Transverse colon (tissue), 4 donors: Measurements from ENCODE around the gene HORMAD1. TPM values are rescaled to one million over a fixed set of nuclear protein-coding genes. Genes with fewer than 3 reads are reported as not detected.

Source experiments
- DNase-seq: peaks from one replicate; pipeline ENCODE4 v3.0.0-alpha.2; 2019
- H3K27ac ChIP-seq, 4 donors: fragments of 200-600 bp; sonication (generic); 2 replicates each; pipeline ENCODE4 v1.5.1; 2016 to 2018; ENCODE audit warnings: inconsistent platforms in 4 of 4
- H3K27me3 ChIP-seq: fragments of 200-600 bp; sonication (generic); 2 replicates; pipeline ENCODE4 v1.5.1; 2017; ENCODE audit warnings: inconsistent platforms
- H3K36me3 ChIP-seq, 4 donors: fragments of 200-600 bp; sonication (generic); 2 replicates each; pipeline ENCODE4 v1.5.1; 2017 to 2019; ENCODE audit warnings: inconsistent platforms in 4 of 4
- H3K4me1 ChIP-seq, 4 donors: fragments of 200-600 bp; sonication (generic); 2 replicates each; pipeline ENCODE4 v1.5.1; 2017 to 2020; ENCODE audit warnings: inconsistent platforms in 4 of 4
- H3K4me3 ChIP-seq, 4 donors: fragments of 200-600 bp; sonication (generic); 1 replicate in 1 of 4; 2 replicates in 3 of 4; pipeline versions ENCODE4 v1.5.1 to v1.6.1; 2017 to 2019; ENCODE audit warnings: inconsistent platforms in 4 of 4
- H3K9me3 ChIP-seq, 2 donors: fragments of 200-600 bp; sonication (generic); 2 replicates each; pipeline ENCODE4 v1.5.1; 2017 to 2019; ENCODE audit warnings: inconsistent platforms in 2 of 2
- EP300 ChIP-seq: sonication (generic); formaldehyde crosslinking; IDR thresholded peaks from one replicate; pipeline ENCODE4 v1.6.1; 2017; ENCODE audit warnings: antibody characterized with exemption, low read depth
- POLR2A ChIP-seq: fragments of 450-650 bp; IDR thresholded peaks from one replicate; pipeline ENCODE4 v1.6.1; 2016; ENCODE audit warnings: antibody characterized with exemption, mild to moderate bottlenecking, moderate library complexity
- POLR2AphosphoS5 ChIP-seq, 3 donors: sonication (generic); formaldehyde crosslinking; IDR thresholded peaks; one replicate each; pipeline ENCODE4 v1.6.1; 2016; ENCODE audit warnings: antibody characterized with exemption in 3 of 3
- WGBS, 2 donors: methylation state at CpG; one replicate each; pipeline ENCODE4 v1.1.5; 2018; ENCODE audit warnings: low coverage in 1 of 2; 5-methylcytosine and 5-hydroxymethylcytosine counted together
- in situ Hi-C, 4 donors: fragments of 200-750 bp; cut with MboI; loops; one replicate each; pipeline versions ENCODE4 v1.15.0 to v1.15.1; 2017; ENCODE audit warnings: low sequenced_read_pairs in 3 of 4, low pct_ligation_motif_present in 1 of 4, low pct_unique_long_range_greater_than_20kb in 1 of 4
- intact Hi-C: fragments of 100-400 bp; cut with DNase I; formaldehyde crosslinking; loops from one replicate; pipeline ENCODE4 v1.15.1; 2023; ENCODE audit warnings: low total_unique reads
- total RNA-seq, 4 donors: library from RNA; depleted of rRNA; stranded (reverse); fragments of >200 nt; gene quantifications; one replicate each; pipeline ENCODE4 v1.1.0, GENCODE V29; 2016
- TF ChIP-seq, protein P1 (sequence below), 5 experiments: fragments of 200-600 bp in 3 of 5; fragments of 450-650 bp in 2 of 5; sonication (generic) in 3 of 5; IDR thresholded peaks; 1 replicate in 2 of 5; 2 replicates in 3 of 5; pipeline ENCODE4 v1.5.1; 2016 to 2017; ENCODE audit warnings: antibody characterized with exemption in 5 of 5, inconsistent platforms in 3 of 5, mild to moderate bottlenecking in 2 of 5, moderate library complexity in 1 of 5

HORMAD1 gene
- total RNA-seq, 4 donors from 2014 or later: 0.41 to 1.6 TPM; not detected in 2

DNA sequence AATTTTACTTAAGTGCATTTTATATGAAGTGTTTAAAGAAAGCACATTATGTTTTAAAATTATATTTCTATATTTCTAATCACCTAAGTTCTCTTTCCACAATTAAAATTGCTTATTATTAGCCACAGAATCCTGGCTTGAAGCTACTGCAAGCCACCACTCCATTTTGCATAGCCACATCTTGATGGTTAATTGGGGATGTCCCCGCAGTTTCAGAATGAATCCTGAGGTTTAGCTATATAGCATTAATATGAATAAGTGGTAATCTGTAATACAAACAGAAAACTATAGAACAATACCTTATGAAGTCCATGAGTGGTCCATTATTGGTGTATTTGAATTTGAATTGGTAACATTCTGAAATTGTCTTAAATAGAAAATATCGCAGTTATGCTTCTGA lies 12.1 kb downstream of the HORMAD1 start:
- intact Hi-C loops: no loop called here
- H3K4me1 ChIP-seq: no peaks in the 10 kb centered on the region
- TF ChIP-seq POLR2A (no peak), POLR2AphosphoS5 (IDR thresholded peaks at IDR 0.05) (no peak), EP300 (no peak)
- TF ChIP-seq, protein P1, sequence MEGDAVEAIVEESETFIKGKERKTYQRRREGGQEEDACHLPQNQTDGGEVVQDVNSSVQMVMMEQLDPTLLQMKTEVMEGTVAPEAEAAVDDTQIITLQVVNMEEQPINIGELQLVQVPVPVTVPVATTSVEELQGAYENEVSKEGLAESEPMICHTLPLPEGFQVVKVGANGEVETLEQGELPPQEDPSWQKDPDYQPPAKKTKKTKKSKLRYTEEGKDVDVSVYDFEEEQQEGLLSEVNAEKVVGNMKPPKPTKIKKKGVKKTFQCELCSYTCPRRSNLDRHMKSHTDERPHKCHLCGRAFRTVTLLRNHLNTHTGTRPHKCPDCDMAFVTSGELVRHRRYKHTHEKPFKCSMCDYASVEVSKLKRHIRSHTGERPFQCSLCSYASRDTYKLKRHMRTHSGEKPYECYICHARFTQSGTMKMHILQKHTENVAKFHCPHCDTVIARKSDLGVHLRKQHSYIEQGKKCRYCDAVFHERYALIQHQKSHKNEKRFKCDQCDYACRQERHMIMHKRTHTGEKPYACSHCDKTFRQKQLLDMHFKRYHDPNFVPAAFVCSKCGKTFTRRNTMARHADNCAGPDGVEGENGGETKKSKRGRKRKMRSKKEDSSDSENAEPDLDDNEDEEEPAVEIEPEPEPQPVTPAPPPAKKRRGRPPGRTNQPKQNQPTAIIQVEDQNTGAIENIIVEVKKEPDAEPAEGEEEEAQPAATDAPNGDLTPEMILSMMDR (IDR thresholded peaks at IDR 0.05): no peak
- no peaks in the 10 kb centered on the region for H3K27me3 ChIP-seq
- 84 to 95% methylated on average over 2 of the region's 2 CpGs for WGBS, 2 donors
- no peaks in the 10 kb centered on the region for H3K9me3 ChIP-seq
- no peak overlapping the region for H3K4me3 ChIP-seq
- DNase-seq: no peak
- in situ Hi-C loops: no loop called here
- H3K27ac ChIP-seq: no peak overlapping the region
- H3K36me3 ChIP-seq: no peaks in the 10 kb centered on the region

GRCh38 chr1:150706091-150706490 lies 14.6 kb downstream of the HORMAD1 start:
- in situ Hi-C loops (no loop called here), intact Hi-C loops (no loop called here)
- Histone ChIP-seq H3K9me3 (no peaks in the 10 kb centered on the region), H3K27me3 (no peaks in the 10 kb centered on the region), H3K36me3 (no peaks in the 10 kb centered on the region), H3K27ac (no peak overlapping the region), H3K4me3 (no peak overlapping the region), H3K4me1 (no peaks in the 10 kb centered on the region)
- 89% methylated on average over 1 of the region's 1 CpG; no CpG with 5 or more reads in 1 of the 2 donors for WGBS, 2 donors
- TF ChIP-seq, protein P1 (IDR thresholded peaks at IDR 0.05): no peak
- no peak for DNase-seq

GRCh38 chr1:150703427-150703826 lies 17.3 kb downstream of the HORMAD1 start:
- Histone ChIP-seq H3K9me3 (no peaks in the 10 kb centered on the region), H3K27me3 (no peaks in the 10 kb centered on the region), H3K36me3 (no peaks in the 10 kb centered on the region), H3K4me1 (no peaks in the 10 kb centered on the region), H3K27ac (no peak overlapping the region), H3K4me3 (no peak overlapping the region)
- intact Hi-C loops: no loop called here
- TF ChIP-seq, protein P1 (IDR thresholded peaks at IDR 0.05): no peak
- TF ChIP-seq EP300 (no peak), POLR2A (no peak)
- in situ Hi-C loops: no loop called here
- DNase-seq: no peak

DNA sequence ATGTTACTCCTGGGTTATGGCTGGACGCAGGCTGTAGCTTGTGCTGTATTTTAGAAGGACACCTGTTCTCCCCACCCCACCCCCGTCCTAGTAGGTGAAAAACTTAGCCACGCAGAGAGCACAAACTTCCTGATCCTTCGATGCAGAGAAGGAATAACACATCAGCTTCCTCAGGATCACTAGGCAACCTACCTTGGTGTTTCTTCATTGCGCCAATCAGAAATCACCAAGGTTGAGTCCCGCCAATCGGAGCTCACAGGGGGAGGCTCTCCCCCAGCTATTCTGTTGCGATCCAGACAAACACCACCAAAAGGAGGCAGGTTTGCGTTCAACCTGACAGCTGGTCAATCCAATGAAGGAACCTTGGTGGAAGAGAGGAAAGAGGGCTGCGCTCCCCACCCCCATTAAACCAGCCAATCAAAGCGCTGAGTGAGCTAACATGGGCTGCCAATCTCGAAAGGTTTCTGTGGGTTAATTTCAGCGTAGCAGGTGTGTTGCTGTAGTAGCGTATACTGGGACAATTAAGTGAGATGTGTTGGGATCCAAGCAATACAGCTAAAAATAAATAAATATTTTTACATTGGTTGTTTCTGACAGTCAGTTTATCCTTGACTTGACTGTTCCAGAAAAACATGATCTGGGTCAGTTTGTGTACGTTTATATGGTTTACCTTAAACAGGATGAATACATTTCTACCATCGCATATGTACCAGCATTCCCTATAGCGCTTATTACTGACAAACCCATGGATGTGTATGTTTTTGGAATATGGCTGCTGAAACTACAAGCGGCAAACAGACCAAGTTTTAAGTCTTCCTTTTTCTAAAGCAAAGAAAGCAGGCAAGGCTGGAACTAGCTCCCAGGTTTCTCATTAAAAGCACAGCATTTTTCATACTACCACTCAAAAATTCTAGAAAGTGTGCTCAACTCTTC lies 23.4 kb downstream of the HORMAD1 start, which contains the start of gene GOLPH3L:
Gene GOLPH3L, minus strand, starts transcription at position 160 of the 933 bp plus-strand sequence. CDS start 2,316 bp downstream, outside the sequence.
- H3K36me3 ChIP-seq: peaks cover 0 to 21% (median 8%) of the 10 kb centered on the region in 4 donors
- 1 to 2% methylated on average over 9 to 18 of the region's 18 CpGs for WGBS, 2 donors
- no peaks in the 10 kb centered on the region for H3K27me3 ChIP-seq
- no peaks in the 10 kb centered on the region for H3K9me3 ChIP-seq
- peak within 1 kb of the TSS; percentile 39 to 88 (median 48) for H3K4me3 ChIP-seq
- intact Hi-C loops: no loop called here
- DNase-seq: peak; percentile 96
- in situ Hi-C loops: no loop called here
- peak within 1 kb of the TSS; percentile 82 to 91 (median 87) for H3K27ac ChIP-seq
- TF ChIP-seq, protein P1 (IDR thresholded peaks at IDR 0.05): peak in 2 of 5 experiments; percentile 10 to 13
- TF ChIP-seq EP300: no peak
- TF ChIP-seq POLR2AphosphoS5 (IDR thresholded peaks at IDR 0.05): peak; percentile 85 to 98 (median 97)
- peak; percentile 95 for TF ChIP-seq POLR2A
- peaks cover 0 to 33% (median 18%) of the 10 kb centered on the region in 4 donors for H3K4me1 ChIP-seq
